Astrocyte (in vitro differentiated cells and primary cell): ENCODE results near the gene CA4.
"Not testable (repeated sequence)": the region's sequence is repeated elsewhere in the genome, so short reads cannot be mapped to it uniquely, and the experiment has no call there.

Source experiments
- EZH2 ChIP-seq: IDR thresholded peaks from 2 replicates; pipeline ENCODE4 v1.6.1; 2012; ENCODE audit warnings: mild to moderate bottlenecking, low read length, inconsistent platforms; ENCODE audit not compliant: insufficient read depth
- TF ChIP-seq, protein P1 (sequence below): IDR thresholded peaks from 2 replicates; pipeline ENCODE4 v1.5.1; 2011; ENCODE audit warnings: low read depth, mild to moderate bottlenecking, inconsistent platforms, low read length, moderate library complexity; ENCODE audit not compliant: insufficient read depth

DNA sequence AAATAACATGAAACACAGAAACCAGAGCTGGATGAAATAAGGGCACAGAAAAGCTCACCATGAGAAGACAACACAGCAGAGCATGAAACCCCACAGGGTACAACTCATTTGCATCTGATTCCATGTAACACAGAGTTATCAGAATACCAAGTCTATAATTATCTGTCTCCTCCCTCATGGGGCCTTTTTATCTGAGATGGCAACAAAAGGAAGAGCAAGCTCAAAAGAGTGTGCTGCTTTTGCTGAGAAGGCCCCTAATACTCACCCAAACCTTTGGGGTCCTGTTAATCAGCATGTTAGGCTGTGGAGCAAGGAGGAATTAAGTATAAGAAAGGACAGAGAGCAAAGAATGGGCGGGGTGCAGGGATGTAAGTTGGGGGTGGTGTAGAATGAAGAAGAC, 36.6 kb downstream of the CA4 start:
- TF ChIP-seq, protein P1, sequence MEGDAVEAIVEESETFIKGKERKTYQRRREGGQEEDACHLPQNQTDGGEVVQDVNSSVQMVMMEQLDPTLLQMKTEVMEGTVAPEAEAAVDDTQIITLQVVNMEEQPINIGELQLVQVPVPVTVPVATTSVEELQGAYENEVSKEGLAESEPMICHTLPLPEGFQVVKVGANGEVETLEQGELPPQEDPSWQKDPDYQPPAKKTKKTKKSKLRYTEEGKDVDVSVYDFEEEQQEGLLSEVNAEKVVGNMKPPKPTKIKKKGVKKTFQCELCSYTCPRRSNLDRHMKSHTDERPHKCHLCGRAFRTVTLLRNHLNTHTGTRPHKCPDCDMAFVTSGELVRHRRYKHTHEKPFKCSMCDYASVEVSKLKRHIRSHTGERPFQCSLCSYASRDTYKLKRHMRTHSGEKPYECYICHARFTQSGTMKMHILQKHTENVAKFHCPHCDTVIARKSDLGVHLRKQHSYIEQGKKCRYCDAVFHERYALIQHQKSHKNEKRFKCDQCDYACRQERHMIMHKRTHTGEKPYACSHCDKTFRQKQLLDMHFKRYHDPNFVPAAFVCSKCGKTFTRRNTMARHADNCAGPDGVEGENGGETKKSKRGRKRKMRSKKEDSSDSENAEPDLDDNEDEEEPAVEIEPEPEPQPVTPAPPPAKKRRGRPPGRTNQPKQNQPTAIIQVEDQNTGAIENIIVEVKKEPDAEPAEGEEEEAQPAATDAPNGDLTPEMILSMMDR, result not testable (repeated sequence)
- TF ChIP-seq EZH2, result not testable (repeated sequence)
